GM21360 (cell line): ENCODE results near the gene ADAM11.
A peak's percentile ranks its signal among the peaks of the same experiment; 100 is the strongest.

Source experiments
- ATAC-seq: cut with Tn5 transposase; IDR thresholded peaks from one replicate; pipeline ENCODE4 v1.9.1; 2021; ENCODE audit warnings: mild to moderate bottlenecking, moderate library complexity; ENCODE audit not compliant: unreplicated experiment

The ADAM11 gene

GRCh38 chr17:44775136-44775837, 16.5 kb downstream of the ADAM11 start:
- ATAC-seq: peak; percentile 84

DNA sequence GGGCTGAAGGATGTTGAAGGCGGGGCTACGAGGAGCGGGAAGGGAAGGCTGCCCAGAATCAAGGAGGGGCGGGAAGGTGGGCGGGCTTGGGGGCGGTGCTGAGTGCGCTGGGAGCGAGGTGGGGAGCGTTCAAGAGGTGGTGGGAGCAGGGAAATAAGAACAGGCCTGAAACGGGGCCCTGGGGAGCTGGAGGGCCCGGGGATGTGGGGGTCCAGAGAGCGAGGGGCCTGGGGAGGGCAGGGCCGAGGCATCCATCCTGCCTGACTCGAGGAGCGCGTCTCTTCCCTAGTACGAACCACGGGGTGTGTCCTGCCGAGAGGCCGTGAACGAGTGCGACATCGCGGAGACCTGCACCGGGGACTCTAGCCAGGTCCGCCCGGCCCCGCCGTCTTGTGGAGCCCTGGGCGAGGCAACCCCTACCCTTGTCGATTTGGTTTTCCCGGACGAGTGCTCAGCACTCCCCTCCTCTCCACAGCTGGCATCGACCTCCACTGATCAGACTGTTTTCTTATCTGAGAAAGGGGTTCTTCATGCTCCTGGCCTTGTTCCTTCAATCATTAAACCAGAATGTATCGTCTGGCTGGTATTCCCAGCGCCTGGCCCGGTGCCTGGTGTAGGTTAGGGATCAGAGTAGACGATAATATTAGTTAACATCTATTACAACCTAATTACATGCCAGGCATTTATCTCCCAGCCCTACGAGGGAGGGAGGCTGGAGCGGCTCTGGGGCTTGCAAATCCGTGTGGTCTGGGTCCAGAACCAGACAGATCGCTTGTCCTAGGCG, 17.2 kb downstream of the ADAM11 start:
- no peak for ATAC-seq

DNA sequence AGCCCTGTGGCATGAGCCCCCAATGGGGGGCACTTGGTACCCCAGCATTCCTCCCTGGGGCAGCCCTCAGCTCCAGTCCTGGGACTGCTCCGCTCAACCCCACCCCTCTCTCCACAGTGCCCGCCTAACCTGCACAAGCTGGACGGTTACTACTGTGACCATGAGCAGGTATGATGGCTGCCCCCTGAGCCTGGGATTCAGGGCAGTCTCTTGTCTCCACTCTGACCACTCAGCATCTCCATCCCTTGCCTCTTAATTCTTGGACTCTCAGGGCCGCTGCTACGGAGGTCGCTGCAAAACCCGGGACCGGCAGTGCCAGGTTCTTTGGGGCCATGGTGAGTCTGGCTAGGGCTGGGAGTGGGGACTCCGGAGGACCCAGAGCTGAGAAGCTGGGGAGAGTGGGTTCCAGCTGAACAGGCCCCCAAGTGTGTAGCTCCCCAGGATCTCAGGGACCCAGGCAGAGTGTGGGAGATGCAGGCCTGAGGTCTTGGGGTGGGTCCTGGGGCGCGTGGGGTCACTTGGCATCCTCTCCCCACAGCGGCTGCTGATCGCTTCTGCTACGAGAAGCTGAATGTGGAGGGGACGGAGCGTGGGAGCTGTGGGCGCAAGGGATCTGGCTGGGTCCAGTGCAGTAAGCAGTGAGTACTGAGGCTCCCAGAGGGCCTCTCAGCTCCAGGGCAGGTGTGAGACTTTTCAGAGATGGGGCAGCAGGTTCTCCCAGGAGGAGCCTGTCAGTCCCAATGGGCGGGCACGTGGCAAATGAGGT, 18.0 kb downstream of the ADAM11 start:
- no peak for ATAC-seq

DNA sequence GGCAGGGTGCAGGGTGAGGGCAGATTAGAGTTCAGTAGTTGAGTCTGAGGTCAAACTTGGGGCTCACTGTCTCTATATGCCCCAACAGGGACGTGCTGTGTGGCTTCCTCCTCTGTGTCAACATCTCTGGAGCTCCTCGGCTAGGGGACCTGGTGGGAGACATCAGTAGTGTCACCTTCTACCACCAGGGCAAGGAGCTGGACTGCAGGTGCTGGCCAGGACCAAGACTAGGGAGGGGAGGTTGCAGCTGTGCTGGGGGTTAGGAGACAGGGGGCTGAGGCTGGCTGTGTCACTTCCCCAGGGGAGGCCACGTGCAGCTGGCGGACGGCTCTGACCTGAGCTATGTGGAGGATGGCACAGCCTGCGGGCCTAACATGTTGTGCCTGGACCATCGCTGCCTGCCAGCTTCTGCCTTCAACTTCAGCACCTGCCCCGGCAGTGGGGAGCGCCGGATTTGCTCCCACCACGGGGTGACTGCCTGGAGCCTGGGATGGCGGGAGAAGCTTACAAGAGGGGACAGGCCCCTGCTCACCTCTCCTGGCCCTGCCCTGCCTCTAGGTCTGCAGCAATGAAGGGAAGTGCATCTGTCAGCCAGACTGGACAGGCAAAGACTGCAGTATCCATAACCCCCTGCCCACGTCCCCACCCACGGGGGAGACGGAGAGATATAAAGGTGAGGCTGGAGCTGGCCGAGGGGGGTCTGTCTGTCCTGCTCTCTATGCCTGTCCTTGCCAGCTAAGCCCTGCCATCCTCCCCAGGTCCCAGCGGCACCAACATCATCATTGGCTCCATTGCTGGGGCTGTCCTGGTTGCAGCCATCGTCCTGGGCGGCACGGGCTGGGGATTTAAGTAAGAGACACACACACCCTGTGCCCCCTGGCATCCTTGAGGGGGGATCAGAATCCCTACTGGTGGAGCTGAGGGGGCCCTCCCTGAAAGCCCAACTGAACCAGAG, 18.9 kb downstream of the ADAM11 start:
- no peak for ATAC-seq

DNA sequence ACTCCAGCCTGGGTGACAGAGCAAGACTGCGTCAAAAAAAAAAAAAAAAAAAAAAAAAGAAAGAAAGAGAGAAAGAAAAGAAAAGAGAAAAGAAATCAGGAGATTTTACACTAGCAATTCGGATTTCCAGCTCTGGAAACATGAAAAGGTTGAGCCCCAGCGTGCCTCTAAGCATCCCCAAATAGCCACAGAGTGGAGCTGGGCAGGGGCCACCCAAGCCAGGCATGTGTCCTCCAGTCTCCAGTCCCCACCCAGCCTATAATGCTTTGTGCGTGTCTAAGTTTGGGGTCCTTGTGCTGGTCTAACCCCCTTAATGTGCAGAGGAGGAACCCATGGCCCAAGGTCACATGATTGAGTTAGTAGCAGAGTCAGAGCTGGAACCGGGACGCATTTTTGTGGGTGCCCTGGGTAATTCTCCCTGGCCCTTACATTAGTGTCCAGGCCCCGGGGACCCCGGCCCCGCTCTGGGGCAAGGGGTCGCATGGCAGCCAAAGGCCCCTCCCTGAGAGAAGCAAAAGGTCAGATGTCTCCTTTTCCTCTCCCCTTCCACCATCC, 19.9 kb downstream of the ADAM11 start:
- ATAC-seq: no peak

DNA sequence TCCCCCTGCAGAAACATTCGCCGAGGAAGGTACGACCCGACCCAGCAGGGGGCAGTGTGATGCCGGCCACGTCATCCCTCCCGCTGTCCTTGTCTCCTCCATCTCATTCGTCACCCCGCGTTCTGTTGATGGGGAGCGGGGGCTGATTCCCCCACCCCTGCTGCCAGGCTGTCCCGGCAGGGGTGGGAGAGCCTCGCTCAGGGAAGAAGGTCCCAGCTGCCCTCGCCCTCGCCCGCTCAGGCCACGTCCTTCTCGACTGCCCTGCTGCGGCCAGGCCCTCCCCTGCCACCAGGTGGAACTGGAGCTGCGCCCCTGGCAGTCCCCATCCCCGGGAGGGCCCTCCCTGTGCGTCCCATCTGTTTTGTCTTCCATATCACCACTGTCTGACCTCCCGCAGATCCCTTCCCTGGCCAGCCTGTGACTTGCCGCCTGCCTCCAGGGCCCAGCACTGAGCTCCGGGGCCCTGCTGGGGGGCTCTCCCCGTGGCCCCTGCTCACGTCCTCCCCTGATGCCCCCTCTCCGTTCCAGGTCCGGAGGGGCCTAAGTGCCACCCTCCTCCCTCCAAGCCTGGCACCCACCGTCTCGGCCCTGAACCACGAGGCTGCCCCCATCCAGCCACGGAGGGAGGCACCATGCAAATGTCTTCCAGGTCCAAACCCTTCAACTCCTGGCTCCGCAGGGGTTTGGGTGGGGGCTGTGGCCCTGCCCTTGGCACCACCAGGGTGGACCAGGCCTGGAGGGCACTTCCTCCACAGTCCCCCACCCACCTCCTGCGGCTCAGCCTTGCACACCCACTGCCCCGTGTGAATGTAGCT, 20.6 kb downstream of the ADAM11 start:
- no peak for ATAC-seq

- no peak for ATAC-seq
Measured at GRCh38 chr17:44780161-44780560, 21.4 kb downstream of the ADAM11 start.

- ATAC-seq: no peak
Measured at GRCh38 chr17:44780845-44781480, 22.2 kb downstream of the ADAM11 start.

DNA sequence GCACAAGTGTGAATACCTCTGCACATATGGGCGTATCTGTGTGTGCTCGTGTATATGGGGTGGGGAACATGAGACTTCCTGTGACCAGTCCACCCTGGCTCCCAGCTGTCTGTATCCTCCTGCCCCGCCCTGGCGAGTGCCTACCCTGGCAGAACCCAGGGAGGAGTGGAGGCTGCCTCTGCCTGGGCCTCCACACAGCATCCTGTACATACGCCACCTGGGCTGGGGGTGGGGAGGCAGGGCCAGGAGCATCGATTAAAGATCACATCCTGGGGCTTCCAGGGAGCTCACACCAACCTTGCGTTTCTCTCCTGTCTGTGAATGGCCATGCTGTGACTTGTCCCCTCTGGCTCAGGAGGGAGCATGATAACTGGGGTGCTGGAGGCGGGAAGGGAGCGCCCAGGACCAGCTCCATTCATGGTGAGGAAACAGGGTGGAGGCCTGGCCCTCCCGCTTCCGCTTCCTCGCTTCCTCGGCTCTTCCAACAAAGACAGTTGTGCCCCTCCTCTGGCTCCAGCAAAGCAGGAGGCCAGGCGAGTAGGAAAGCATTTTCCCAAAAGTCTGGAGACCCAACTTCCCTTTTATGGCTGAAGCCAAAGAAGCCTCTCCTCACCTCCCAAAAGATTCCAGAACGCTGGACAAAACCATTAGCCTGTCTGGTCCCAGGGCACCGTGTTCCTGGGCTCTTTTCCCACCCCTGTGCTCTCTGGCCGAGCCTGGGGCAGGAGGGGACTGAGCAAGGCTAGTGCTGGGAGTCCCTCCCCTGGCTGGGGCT, 22.9 kb downstream of the ADAM11 start:
- no peak for ATAC-seq

DNA sequence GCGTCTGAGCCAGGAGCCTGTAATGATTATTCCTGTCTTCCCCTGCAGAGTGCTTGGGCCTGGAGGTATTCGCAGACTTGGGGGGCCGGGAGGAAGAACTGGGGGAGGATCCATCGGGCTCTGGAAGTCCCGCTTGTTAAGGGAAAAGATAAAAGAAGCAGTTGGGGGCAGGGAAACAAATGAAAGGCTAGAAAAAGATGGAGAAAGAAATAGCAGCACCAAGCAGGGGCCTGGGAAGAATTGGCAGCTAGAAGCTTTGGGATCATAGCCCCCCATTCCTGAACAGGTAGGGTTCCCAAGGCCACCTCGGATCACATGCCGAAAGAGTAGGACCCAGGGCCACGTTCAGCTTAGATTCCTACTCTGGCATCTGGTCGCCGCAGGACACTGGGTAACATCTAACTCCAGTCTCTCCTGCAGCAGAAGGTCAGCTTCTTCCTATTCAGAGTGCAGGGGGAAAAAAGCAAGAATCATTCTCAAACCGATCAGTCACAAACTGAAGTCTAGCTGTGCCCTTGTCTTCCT, 23.6 kb downstream of the ADAM11 start:
- ATAC-seq: no peak

- no peak for ATAC-seq
Measured at GRCh38 chr17:44785921-44786320, 27.1 kb downstream of the ADAM11 start.

- ATAC-seq: no peak
Measured at GRCh38 chr17:44786551-44787081, 27.8 kb downstream of the ADAM11 start.

- no peak for ATAC-seq
Measured at GRCh38 chr17:44787271-44787940, 28.6 kb downstream of the ADAM11 start.

GRCh38 chr17:44788139-44788538, 29.4 kb downstream of the ADAM11 start:
- ATAC-seq: no peak

DNA sequence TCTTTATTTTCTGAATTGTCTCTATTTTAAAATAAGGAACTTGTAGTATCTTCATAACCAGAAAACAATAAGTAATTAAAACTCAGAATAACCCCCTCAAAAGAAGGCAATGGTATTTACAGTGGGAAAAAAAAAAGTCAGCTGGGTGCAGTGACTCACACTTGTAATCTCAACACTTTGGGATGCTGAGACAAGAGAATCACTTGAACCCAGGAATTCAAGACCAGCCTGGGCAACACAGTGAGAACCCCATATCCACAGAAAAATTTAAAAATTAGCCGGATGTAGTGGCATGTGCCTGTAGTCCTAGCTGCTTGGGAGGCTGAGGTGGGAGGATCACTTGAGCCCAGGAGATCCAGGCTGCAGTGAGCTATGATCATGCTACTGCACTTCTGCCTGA, 33.5 kb downstream of the ADAM11 start:
- ATAC-seq: no peak

DNA sequence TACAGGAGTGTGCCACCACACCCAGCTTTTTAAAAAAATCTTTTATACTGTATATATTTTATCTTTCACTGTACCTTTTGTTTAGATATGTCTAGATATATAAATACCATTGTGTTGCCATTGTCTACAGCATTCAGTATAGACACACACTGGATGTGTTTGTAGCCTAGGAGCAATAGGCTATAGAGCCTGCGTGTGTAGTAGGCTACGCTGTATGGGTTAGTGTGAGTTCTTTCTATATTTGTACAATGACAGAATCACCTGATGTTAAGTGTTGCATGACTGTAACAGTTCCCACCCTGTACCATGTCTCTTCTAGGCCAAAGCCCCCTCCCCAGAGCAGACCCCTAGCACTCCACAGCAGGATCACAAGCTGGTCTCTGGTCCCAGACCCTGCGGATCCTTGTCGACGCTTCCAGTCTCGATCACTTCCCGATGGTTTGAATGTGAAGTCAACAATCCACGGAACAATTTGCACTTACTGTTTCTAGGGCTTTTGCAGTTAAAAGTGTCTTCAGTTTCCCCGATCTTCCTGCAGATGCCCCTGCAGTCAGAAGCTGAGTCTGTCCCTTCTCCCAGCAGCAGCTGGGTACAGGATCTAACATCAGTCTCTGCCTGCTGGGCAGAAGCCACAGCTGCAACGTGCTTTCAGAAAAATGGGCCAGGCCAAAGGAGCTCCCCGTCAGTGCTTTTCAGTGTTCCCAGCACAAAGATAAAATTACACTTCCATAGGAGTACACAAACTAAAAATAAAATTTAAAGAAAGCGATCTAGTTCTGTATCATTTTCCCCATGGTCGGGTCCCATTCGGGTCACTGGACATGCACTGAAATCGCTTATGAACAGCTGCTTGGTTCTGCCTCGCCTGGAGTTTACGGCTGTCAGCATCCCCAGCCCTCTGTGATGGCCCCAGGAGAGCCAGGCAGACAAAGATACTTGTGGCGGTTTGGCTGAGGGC, 35.4 kb downstream of the ADAM11 start:
- no peak for ATAC-seq
